Measurements from ENCODE around the gene STX4. TPM values are rescaled to one million over a fixed set of nuclear protein-coding genes. Genes with fewer than 3 reads are reported as not detected.

Gene STX4, protein sequence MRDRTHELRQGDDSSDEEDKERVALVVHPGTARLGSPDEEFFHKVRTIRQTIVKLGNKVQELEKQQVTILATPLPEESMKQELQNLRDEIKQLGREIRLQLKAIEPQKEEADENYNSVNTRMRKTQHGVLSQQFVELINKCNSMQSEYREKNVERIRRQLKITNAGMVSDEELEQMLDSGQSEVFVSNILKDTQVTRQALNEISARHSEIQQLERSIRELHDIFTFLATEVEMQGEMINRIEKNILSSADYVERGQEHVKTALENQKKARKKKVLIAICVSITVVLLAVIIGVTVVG
- total RNA-seq, result 10 to 100 TPM; 17.1 to 23.8 TPM

DNA sequence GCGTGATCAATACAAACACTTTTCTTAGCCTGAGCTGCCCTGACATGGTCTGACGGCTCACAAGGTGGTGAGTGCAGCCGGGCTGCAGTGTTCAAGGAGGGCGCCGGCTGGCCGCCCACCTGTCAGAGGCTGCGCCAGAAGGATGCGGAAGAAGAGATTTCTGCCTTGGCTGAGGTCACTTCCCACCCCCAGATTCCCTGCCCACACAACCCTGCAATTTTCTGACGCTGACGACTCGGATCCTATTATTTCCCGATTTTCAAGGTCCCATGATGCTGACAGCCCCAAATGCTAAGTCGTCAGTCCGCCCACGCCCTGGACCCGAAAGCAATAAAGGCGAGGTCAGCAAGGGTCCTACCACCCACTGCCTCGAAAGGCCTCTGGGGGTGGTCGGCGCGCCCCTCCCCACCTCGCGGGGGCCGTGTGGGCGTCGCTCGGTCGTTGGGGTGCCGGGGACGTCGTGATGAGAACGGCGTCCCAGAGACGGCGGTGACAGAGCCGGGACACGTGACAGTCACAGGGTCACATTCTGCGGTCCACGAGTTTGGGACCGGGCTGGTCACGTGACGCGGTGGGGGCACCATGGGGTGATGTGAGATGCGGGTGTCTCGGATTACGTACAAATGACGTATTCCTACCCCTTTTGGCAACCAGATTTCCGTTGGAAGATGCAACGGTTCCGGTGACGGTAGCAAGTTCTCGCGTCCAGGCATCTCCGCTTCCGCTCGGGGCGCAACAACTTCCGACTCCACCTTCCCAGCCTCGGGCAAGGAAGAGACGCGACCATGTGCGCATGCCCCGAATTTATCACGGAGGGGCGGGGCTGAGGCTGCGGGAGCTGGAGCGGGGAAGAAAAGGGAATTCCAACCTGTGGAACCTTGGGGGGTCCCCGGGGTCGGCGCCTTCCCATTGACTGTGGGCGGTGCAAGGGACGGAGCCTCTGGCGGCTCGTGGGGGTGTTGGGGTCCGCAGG, at the start of gene STX4:
STX4 (plus strand) TSS at position 823 of the 973 bp plus-strand sequence. CDS start 248 bp downstream, outside the sequence.
- TF ChIP-seq, protein P1, sequence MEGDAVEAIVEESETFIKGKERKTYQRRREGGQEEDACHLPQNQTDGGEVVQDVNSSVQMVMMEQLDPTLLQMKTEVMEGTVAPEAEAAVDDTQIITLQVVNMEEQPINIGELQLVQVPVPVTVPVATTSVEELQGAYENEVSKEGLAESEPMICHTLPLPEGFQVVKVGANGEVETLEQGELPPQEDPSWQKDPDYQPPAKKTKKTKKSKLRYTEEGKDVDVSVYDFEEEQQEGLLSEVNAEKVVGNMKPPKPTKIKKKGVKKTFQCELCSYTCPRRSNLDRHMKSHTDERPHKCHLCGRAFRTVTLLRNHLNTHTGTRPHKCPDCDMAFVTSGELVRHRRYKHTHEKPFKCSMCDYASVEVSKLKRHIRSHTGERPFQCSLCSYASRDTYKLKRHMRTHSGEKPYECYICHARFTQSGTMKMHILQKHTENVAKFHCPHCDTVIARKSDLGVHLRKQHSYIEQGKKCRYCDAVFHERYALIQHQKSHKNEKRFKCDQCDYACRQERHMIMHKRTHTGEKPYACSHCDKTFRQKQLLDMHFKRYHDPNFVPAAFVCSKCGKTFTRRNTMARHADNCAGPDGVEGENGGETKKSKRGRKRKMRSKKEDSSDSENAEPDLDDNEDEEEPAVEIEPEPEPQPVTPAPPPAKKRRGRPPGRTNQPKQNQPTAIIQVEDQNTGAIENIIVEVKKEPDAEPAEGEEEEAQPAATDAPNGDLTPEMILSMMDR (IDR thresholded peaks at IDR 0.05), result no peak
- no peaks in the 10 kb centered on the region for H3K9me3 ChIP-seq
- H3K4me3 ChIP-seq, result peak within 1 kb of the TSS; percentile 77 to 81
- peak; percentile 98 for DNase-seq (ENCODE audit: low spot score)
- H3K4me1 ChIP-seq, result peaks cover 0 to 15% of the 10 kb centered on the region in 2 donors
- no peaks in the 10 kb centered on the region for H3K27me3 ChIP-seq
- peak within 1 kb of the TSS; percentile 91 to 97 for H3K27ac ChIP-seq
- peaks cover 33% of the 10 kb centered on the region for H3K36me3 ChIP-seq

DNA sequence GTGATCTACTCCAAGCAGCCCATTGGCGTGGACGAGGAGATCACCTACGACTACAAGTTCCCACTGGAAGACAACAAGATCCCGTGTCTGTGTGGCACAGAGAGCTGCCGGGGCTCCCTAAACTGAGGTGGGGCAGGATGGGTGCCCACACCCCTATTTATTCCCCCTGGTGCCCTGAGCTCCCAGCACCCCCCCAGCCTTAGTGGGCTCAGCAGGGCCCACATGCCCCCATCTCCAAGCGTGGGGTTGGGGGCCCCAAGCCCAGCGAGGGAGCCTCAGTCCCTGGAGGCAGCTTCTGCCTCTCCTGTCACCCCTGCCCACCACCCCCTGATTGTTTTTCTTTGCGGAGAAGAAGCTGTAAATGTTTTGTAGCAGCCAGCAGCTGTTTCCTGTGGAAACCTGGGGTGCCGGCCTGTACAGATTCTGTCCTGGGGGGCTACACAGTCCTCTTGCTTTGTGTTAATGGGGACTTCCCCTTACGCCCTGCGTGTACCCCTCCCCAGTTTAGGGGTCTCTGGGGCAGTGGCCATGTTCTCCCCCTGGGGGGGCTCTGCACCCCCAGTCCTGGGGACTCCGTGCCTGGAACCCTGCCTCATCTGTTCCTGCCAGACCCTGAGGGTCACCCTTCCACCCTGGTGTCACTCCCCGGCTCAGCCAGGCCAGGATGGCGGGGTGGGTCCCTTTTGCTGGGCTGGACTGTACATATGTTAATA, 49.3 kb upstream of the STX4 start:
- Histone ChIP-seq H3K36me3 (peaks cover 42% of the 10 kb centered on the region), H3K27ac (no peak overlapping the region), H3K4me1 (peaks cover 0 to 16% of the 10 kb centered on the region in 2 donors), H3K27me3 (no peaks in the 10 kb centered on the region), H3K9me3 (no peaks in the 10 kb centered on the region), H3K4me3 (no peak overlapping the region)
- DNase-seq (ENCODE audit: low spot score), result no peak
- TF ChIP-seq, protein P1 (IDR thresholded peaks at IDR 0.05), result no peak

DNA sequence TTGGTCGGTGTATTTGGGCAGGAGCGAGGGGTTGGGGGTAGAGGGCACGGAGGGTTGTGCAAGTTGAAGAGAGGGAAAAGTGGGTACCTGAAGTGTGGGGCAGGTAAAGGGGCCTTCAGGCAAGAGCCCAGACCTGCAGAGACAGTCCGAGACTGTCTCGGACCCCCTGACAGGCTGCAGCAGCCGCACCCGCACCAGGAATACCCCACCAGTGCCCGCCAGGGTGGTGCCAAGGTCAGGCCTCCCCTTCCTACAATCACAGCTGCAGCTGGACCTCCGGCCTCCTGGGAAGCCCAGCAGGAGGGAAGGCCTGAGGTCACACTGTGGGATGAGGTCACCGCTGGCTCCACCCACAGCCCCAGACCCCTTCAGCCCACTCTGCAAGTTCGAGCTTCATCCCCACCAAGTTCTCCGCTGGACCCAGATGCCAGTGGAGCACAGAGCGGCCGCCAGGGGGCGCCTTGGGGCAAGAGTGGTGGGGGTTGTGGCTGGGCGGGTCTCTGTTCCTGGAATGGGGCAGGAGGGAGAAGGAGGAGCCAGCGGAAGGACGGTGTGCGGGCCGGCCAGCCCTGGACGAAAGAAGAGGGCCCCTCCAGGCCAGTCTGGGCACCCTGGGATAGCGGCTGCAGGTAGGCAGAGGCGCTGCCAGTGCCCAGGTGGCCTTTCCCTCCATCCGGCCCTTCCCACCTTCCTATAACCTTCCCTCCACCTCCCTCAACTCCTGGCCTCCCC, 48.5 kb upstream of the STX4 start, which contains the start of gene HSD3B7:
HSD3B7 (plus strand) TSS at position 539 of the 732 bp plus-strand sequence. CDS start 452 bp downstream, outside the sequence.
- peak; percentile 91 for DNase-seq (ENCODE audit: low spot score)
- no peaks in the 10 kb centered on the region for H3K9me3 ChIP-seq
- peak within 1 kb of the TSS; percentile 59 to 65 for H3K27ac ChIP-seq
- peak within 1 kb of the TSS; percentile 38 to 53 for H3K4me3 ChIP-seq
- peaks cover 0 to 16% of the 10 kb centered on the region in 2 donors for H3K4me1 ChIP-seq
- no peaks in the 10 kb centered on the region for H3K27me3 ChIP-seq
- TF ChIP-seq, protein P1 (IDR thresholded peaks at IDR 0.05), result peak; percentile 88 to 96
- H3K36me3 ChIP-seq, result peaks cover 35% of the 10 kb centered on the region

DNA sequence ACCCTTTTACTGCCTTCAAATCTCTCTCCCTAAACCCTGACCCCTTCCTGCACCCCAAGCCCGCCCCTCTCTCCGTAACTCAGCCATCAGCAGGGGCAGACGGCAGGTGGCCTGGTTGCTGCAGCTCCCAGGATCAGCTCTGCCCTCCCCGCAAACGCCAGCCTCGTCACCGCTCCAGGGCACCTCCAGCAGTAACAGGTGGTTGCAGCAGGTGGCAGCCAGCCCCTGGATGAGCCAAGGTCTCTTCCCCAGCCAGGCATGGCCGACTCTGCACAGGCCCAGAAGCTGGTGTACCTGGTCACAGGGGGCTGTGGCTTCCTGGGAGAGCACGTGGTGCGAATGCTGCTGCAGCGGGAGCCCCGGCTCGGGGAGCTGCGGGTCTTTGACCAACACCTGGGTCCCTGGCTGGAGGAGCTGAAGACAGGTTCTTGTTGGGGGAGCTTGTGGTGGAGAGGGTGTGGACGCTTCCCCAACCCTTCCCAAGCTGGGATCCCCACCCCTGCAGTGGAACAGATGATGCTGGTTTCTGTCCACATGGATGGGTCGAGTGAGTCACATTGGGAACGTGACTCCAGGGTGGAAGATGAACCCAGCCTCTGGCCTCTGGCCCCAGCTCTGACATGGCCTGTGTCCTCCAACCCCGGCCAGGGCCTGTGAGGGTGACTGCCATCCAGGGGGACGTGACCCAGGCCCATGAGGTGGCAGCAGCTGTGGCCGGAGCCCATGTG, 47.8 kb upstream of the STX4 start:
- TF ChIP-seq, protein P1 (IDR thresholded peaks at IDR 0.05), result no peak
- peaks cover 0 to 16% of the 10 kb centered on the region in 2 donors for H3K4me1 ChIP-seq
- peak overlapping the region; percentile 59 to 65 for H3K27ac ChIP-seq
- DNase-seq (ENCODE audit: low spot score), result peak; percentile 69
- peak overlapping the region; percentile 38 to 53 for H3K4me3 ChIP-seq
- no peaks in the 10 kb centered on the region for H3K9me3 ChIP-seq
- no peaks in the 10 kb centered on the region for H3K27me3 ChIP-seq
- H3K36me3 ChIP-seq, result peaks cover 28% of the 10 kb centered on the region

Measured in right atrium auricular region (tissue), 2 donors.